Measurements from ENCODE around the gene RBMS3.

The RBMS3 gene

DNA sequence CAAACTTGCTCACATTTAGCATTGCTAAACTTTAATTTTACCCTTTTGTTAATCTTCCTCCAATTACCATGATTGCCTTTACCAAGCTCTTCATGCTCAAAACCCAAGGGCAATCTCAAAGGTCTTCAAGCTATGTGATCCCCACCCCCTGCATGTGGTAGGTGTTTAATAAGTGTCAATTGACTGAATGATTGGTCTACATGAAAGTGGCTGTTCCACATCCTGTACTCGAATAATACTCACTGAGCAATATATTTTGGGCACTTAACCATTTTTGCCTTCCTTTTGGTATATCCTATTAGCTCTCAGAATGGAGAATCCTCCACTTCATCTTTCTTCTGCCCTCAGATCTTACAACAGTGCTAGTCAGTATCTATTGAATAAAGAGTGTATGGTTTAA is 17.1 kb downstream of the RBMS3 start:
- H3K27ac ChIP-seq (ENCODE audit: low read depth, low read length), result no peak overlapping the region
- no peaks in the 10 kb centered on the region for H3K4me1 ChIP-seq (ENCODE audit: control insufficient read depth, insufficient read depth, low read length)
- no peaks in the 10 kb centered on the region for H3K27me3 ChIP-seq (ENCODE audit: control insufficient read depth, insufficient read depth, low read length)
- H3K4me3 ChIP-seq (ENCODE audit: low read length), result no peak overlapping the region
- no peaks in the 10 kb centered on the region for H3K36me3 ChIP-seq (ENCODE audit: control insufficient read depth, insufficient read depth, low read length)
- H3K9ac ChIP-seq (ENCODE audit: low read length), result no peak overlapping the region

GRCh38 chr3:29301332-29302019 is 20.6 kb downstream of the RBMS3 start:
- no peak overlapping the region for H3K27ac ChIP-seq (ENCODE audit: low read depth, low read length)
- no peak overlapping the region for H3K9ac ChIP-seq (ENCODE audit: low read length)
- no peaks in the 10 kb centered on the region for H3K4me1 ChIP-seq (ENCODE audit: control insufficient read depth, insufficient read depth, low read length)
- H3K36me3 ChIP-seq (ENCODE audit: control insufficient read depth, insufficient read depth, low read length), result no peaks in the 10 kb centered on the region
- no peaks in the 10 kb centered on the region for H3K27me3 ChIP-seq (ENCODE audit: control insufficient read depth, insufficient read depth, low read length)
- no peak overlapping the region for H3K4me3 ChIP-seq (ENCODE audit: low read length)

DNA sequence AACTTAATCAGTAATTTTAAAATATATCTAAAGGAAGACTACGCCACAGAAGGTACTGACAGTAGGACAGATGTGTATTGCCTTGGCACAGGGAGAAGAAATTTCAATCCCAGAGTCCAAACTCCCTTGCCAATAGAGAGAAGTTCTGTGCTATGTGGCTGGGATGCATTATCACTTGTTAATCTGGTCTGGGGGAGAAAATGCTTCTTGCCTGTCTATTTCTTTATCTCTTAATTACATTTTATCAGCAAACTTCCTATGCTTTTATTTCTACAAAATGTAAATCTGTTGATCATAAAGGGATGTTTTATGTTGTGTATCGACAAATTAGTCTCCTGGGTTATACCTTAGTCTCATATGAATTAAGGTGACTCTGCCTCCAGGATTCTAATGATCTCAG is 21.7 kb downstream of the RBMS3 start:
- no peak overlapping the region for H3K27ac ChIP-seq (ENCODE audit: low read depth, low read length)
- no peaks in the 10 kb centered on the region for H3K36me3 ChIP-seq (ENCODE audit: control insufficient read depth, insufficient read depth, low read length)
- no peak overlapping the region for H3K4me3 ChIP-seq (ENCODE audit: low read length)
- H3K27me3 ChIP-seq (ENCODE audit: control insufficient read depth, insufficient read depth, low read length), result no peaks in the 10 kb centered on the region
- peaks cover 3% of the 10 kb centered on the region for H3K4me1 ChIP-seq (ENCODE audit: control insufficient read depth, insufficient read depth, low read length)
- no peak overlapping the region for H3K9ac ChIP-seq (ENCODE audit: low read length)

DNA sequence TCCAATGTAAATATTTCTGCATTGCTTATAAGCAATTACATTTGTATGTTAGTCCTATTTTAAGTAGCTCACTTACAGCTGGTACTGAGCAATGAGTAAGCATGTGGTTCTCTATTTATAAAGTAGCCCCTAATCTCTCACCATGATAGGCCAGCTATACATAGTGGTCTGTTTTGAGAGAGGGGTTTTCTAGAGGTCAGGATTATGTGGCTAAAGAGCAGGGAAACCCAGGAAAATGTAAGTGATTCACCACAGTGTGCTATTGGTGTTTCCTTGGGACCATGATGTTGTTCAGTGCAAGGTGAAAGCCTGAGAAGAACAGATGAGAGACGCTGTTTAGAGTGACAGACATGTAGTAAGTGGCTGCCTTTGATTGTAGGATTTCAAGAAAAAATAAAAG is 26.4 kb downstream of the RBMS3 start:
- Histone ChIP-seq H3K4me3 (ENCODE audit: low read length) (no peak overlapping the region), H3K4me1 (ENCODE audit: control insufficient read depth, insufficient read depth, low read length) (peaks cover 9% of the 10 kb centered on the region), H3K36me3 (ENCODE audit: control insufficient read depth, insufficient read depth, low read length) (no peaks in the 10 kb centered on the region), H3K27me3 (ENCODE audit: control insufficient read depth, insufficient read depth, low read length) (no peaks in the 10 kb centered on the region), H3K9ac (ENCODE audit: low read length) (no peak overlapping the region), H3K27ac (ENCODE audit: low read depth, low read length) (peak overlapping the region; percentile 27)

- Histone ChIP-seq H3K9ac (ENCODE audit: low read length) (no peak overlapping the region), H3K27ac (ENCODE audit: low read depth, low read length) (peak overlapping the region; percentile 71), H3K4me1 (ENCODE audit: control insufficient read depth, insufficient read depth, low read length) (peaks cover 22% of the 10 kb centered on the region), H3K4me3 (ENCODE audit: low read length) (no peak overlapping the region), H3K36me3 (ENCODE audit: control insufficient read depth, insufficient read depth, low read length) (no peaks in the 10 kb centered on the region), H3K27me3 (ENCODE audit: control insufficient read depth, insufficient read depth, low read length) (no peaks in the 10 kb centered on the region)
Measured at GRCh38 chr3:29310865-29311264, 30.0 kb downstream of the RBMS3 start.

DNA sequence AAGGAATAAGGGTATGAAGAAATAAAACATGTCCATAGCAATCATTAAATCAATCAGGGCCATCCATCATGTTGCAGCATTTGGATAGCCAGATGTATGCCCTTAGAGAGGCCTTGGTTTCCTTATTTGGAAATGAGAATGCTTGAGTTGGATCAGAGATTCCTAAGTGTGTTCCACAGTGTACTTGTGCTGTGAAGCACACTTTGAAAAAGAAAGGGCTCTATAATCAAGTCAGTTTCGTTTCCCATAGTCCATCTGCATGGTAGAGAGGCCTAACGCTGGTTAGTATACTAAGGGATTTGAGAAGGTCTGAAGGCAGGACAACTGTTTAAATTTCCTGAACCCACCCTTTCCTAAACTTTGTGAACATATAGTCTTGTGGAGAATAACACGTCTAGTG is 30.9 kb downstream of the RBMS3 start:
- no peak overlapping the region for H3K4me3 ChIP-seq (ENCODE audit: low read length)
- no peaks in the 10 kb centered on the region for H3K36me3 ChIP-seq (ENCODE audit: control insufficient read depth, insufficient read depth, low read length)
- H3K27ac ChIP-seq (ENCODE audit: low read depth, low read length), result peak overlapping the region; percentile 71
- H3K27me3 ChIP-seq (ENCODE audit: control insufficient read depth, insufficient read depth, low read length), result no peaks in the 10 kb centered on the region
- H3K9ac ChIP-seq (ENCODE audit: low read length), result no peak overlapping the region
- H3K4me1 ChIP-seq (ENCODE audit: control insufficient read depth, insufficient read depth, low read length), result peaks cover 22% of the 10 kb centered on the region

GRCh38 chr3:29312395-29312794 is 31.5 kb downstream of the RBMS3 start:
- no peak overlapping the region for H3K4me3 ChIP-seq (ENCODE audit: low read length)
- H3K4me1 ChIP-seq (ENCODE audit: control insufficient read depth, insufficient read depth, low read length), result peaks cover 20% of the 10 kb centered on the region
- H3K36me3 ChIP-seq (ENCODE audit: control insufficient read depth, insufficient read depth, low read length), result no peaks in the 10 kb centered on the region
- no peak overlapping the region for H3K9ac ChIP-seq (ENCODE audit: low read length)
- H3K27ac ChIP-seq (ENCODE audit: low read depth, low read length), result peak overlapping the region; percentile 71
- no peaks in the 10 kb centered on the region for H3K27me3 ChIP-seq (ENCODE audit: control insufficient read depth, insufficient read depth, low read length)

- no peak overlapping the region for H3K4me3 ChIP-seq (ENCODE audit: low read length)
- H3K27ac ChIP-seq (ENCODE audit: low read depth, low read length), result peak overlapping the region; percentile 71
- no peak overlapping the region for H3K9ac ChIP-seq (ENCODE audit: low read length)
- no peaks in the 10 kb centered on the region for H3K27me3 ChIP-seq (ENCODE audit: control insufficient read depth, insufficient read depth, low read length)
- no peaks in the 10 kb centered on the region for H3K36me3 ChIP-seq (ENCODE audit: control insufficient read depth, insufficient read depth, low read length)
- peaks cover 22% of the 10 kb centered on the region for H3K4me1 ChIP-seq (ENCODE audit: control insufficient read depth, insufficient read depth, low read length)
Measured at GRCh38 chr3:29312960-29313452, 32.1 kb downstream of the RBMS3 start.

DNA sequence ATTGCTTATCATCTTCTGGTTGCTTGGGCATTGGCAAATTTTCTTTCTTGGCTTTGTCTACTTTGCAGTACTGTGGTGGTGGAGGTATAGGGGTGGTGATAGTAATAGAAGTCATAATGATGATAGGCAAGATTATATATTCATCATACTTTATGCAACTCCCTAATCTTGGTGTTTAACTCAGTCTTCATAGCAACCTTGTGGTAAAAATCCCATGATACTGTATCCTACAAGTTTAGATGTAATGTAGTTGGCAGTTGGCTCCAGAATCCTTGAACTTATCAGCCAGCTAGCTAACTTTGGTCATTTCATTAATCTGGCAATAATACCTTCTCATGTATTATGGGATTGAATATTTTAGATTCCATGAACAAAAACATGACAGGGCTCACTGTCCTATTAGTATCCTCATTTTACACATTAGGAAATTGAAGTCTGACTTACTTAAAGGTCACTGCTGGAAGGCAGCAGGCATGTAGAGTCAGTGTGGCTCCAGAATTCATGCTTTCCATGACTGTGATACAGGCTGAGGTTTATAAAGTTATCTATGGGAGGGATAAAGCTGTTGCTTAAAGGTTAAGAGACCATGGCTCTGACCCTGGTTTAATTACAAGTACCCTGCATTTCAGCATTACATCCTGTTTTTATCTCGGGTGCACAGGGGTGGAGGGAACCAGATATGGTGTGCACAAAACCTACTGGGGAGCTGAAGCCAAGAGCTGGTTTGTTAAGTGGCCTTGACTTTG is 33.3 kb downstream of the RBMS3 start:
- Histone ChIP-seq H3K27me3 (ENCODE audit: control insufficient read depth, insufficient read depth, low read length) (no peaks in the 10 kb centered on the region), H3K36me3 (ENCODE audit: control insufficient read depth, insufficient read depth, low read length) (no peaks in the 10 kb centered on the region), H3K4me1 (ENCODE audit: control insufficient read depth, insufficient read depth, low read length) (peaks cover 27% of the 10 kb centered on the region), H3K4me3 (ENCODE audit: low read length) (no peak overlapping the region), H3K9ac (ENCODE audit: low read length) (no peak overlapping the region), H3K27ac (ENCODE audit: low read depth, low read length) (peak overlapping the region; percentile 71)

DNA sequence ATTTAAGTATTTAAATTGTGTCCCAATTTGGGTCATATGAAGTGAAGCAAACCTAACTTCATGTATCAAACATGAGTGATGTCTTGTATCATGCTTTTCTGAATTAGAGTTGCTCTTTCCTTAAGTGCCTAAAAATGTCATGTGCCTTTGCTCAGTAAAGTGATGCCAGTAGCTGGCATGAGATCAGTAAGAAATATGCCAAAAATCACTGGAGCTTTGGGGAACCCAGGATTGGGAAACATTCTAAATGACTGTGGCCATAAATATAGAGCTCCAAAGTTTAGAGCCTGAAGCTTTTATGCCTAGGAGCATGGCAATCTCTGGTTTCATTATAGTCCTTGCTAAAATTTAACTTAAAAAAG is 33.8 kb downstream of the RBMS3 start:
- H3K9ac ChIP-seq (ENCODE audit: low read length), result no peak overlapping the region
- H3K27me3 ChIP-seq (ENCODE audit: control insufficient read depth, insufficient read depth, low read length), result no peaks in the 10 kb centered on the region
- no peak overlapping the region for H3K27ac ChIP-seq (ENCODE audit: low read depth, low read length)
- peaks cover 27% of the 10 kb centered on the region for H3K4me1 ChIP-seq (ENCODE audit: control insufficient read depth, insufficient read depth, low read length)
- no peaks in the 10 kb centered on the region for H3K36me3 ChIP-seq (ENCODE audit: control insufficient read depth, insufficient read depth, low read length)
- H3K4me3 ChIP-seq (ENCODE audit: low read length), result no peak overlapping the region

DNA sequence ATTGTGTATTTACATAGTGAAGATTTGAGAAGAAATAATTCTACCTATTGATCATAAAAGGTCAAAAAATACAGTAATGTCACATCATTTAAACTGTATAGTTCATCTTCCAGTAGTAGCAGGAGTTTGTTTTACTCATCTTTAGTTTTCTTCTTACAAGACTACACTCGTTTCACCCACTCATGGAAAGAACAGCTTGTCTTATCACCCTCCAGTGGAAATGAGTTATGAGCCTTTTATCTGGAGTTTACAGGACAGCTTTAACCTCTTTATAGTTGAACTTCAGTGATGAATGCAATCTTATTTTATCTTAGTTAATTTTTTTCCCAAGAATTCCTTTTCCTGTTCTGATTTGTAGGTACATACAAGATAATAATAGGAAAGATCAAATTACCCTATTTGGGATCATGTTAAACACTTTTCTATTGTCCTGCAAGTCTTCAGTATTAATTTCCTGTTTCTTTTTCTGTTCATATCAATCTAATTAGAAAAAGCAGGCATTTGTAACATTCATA is 36.8 kb downstream of the RBMS3 start:
- H3K27ac ChIP-seq (ENCODE audit: low read depth, low read length), result peak overlapping the region; percentile 45
- no peak overlapping the region for H3K4me3 ChIP-seq (ENCODE audit: low read length)
- H3K4me1 ChIP-seq (ENCODE audit: control insufficient read depth, insufficient read depth, low read length), result peaks cover 24% of the 10 kb centered on the region
- no peaks in the 10 kb centered on the region for H3K27me3 ChIP-seq (ENCODE audit: control insufficient read depth, insufficient read depth, low read length)
- no peak overlapping the region for H3K9ac ChIP-seq (ENCODE audit: low read length)
- no peaks in the 10 kb centered on the region for H3K36me3 ChIP-seq (ENCODE audit: control insufficient read depth, insufficient read depth, low read length)

DNA sequence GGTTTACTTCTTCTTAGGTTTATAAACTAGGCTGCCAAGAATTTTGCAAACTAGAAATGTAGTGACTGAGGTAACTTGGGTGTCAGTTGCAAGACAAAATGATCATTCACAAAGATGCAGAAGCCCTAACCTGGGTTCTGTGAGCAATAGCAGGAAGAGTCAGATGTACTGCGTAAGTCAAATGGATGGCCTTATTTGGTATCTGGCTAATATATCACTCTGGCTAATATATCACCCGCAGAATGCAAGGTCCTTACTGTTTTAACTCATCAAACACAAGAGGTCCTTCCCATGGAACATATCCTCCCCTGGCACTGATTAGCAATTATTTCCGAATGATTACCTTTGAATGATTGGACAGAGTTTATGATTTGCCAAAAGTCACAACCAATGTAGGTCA is 37.4 kb downstream of the RBMS3 start:
- peak overlapping the region; percentile 45 for H3K27ac ChIP-seq (ENCODE audit: low read depth, low read length)
- H3K36me3 ChIP-seq (ENCODE audit: control insufficient read depth, insufficient read depth, low read length), result no peaks in the 10 kb centered on the region
- H3K4me3 ChIP-seq (ENCODE audit: low read length), result no peak overlapping the region
- peaks cover 19% of the 10 kb centered on the region for H3K4me1 ChIP-seq (ENCODE audit: control insufficient read depth, insufficient read depth, low read length)
- no peaks in the 10 kb centered on the region for H3K27me3 ChIP-seq (ENCODE audit: control insufficient read depth, insufficient read depth, low read length)
- no peak overlapping the region for H3K9ac ChIP-seq (ENCODE audit: low read length)
